ENCODE results near the gene CBLB. TPM values are rescaled to one million over a fixed set of nuclear protein-coding genes. Genes with fewer than 3 reads are reported as not detected.
A peak's percentile ranks its signal among the peaks of the same experiment; 100 is the strongest.

The CBLB gene
- total RNA-seq, 2 experiments from 2014 or later = 146 to 157 TPM

DNA sequence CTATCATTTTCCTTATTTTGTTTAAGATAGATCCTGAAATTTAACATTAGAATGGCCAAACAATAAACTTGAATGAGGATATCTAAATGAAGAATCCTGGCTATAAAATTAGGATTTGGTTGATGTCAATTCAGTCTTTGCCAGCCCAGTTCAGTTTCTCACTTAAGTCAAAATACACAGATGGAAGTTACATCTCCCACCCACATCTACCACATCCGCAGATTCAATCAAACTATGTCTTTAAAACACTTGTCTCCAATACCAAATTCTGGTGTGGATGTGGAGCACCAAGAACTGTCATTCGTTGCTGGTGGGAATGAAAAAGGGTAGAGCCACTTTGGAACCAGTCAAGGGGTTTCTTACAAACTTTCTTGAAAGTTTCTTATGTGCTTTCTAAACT is 18.2 kb downstream of the CBLB start:
- ATAC-seq (ENCODE audit: low read depth) = no peak
- Mint-ChIP-seq H3K9me3 (no peaks in the 10 kb centered on the region), H3K27me3 (no peaks in the 10 kb centered on the region), H3K27ac (no peak overlapping the region), H3K4me1 (peaks cover 57% of the 10 kb centered on the region), H3K36me3 (peaks cover 64% of the 10 kb centered on the region), H3K4me3 (no peak overlapping the region)
- POLR2A ChIA-PET = no interaction called here
- no peak for DNase-seq

DNA sequence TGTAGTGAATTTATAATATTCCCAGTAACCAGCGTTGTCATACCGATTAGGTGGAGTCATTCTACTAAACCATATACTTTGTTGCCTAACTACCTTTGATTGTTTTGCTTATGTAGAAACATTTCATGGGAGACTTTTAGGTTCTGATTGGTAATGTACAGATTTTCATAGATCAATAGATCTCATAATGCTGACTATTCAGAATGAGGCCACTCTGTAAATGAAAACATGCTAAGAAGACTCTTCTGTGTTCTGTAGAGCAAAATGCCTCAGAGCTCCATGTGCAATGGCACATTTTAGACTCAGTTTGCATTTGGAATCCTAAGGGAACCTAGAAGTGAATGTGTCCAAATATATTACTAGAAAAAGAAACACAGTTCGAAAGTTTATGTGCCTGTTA is 20.0 kb downstream of the CBLB start:
- Mint-ChIP-seq H3K27me3 (no peaks in the 10 kb centered on the region), H3K27ac (peak overlapping the region; percentile 45), H3K36me3 (peaks cover 57% of the 10 kb centered on the region), H3K4me1 (peaks cover 48% of the 10 kb centered on the region), H3K4me3 (no peak overlapping the region), H3K9me3 (peaks cover 1% of the 10 kb centered on the region)
- ATAC-seq (ENCODE audit: low read depth) (no peak), DNase-seq (no peak)
- POLR2A ChIA-PET = no interaction called here

DNA sequence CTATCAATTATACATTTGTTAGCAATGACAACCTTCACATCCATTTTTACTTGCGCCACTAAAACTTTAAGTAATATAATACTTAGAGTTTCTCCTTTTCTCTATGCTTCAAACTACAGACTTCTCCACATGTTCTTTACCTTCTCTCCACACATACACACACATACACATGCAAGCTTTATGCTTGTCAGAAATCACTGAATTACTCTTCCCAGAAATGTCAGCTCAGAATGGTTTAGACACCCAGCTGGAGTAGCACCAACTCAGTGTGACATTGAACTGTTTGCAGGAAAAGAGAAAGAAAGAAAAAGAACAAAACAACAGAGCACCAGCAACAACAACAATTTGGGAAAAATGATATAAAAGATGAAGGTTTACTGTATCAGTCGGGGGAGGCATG is 20.9 kb downstream of the CBLB start:
- Mint-ChIP-seq H3K36me3 (peaks cover 51% of the 10 kb centered on the region), H3K27me3 (no peaks in the 10 kb centered on the region), H3K9me3 (peaks cover 3% of the 10 kb centered on the region), H3K27ac (peak overlapping the region; percentile 50), H3K4me3 (peak overlapping the region; percentile 31), H3K4me1 (peaks cover 44% of the 10 kb centered on the region)
- no peak for DNase-seq
- POLR2A ChIA-PET = no interaction called here
- no peak for ATAC-seq (ENCODE audit: low read depth)

GRCh38 chr3:105847452-105847851 is 21.4 kb downstream of the CBLB start:
- no peak for ATAC-seq (ENCODE audit: low read depth)

DNA sequence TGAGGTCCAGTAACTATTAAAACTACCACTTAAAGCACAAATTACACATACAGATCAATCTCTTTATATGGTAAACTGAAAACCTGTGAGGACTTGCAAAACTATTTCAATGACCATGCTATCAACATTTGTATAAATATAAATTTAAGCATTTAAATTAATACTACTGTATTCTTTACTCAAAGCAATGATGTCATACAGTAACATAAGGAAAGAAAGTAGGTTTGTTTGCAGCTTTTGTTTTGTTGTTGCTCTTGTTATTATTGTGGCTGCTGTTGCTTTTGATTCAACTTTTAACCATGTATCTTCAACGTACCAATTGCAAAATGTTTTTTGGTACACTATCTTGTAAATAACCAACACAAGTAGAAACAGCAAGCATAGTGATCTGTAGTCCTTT is 22.0 kb downstream of the CBLB start:
- POLR2A ChIA-PET = no interaction called here
- H3K4me3 Mint-ChIP-seq = no peak overlapping the region
- H3K27me3 Mint-ChIP-seq = no peaks in the 10 kb centered on the region
- ATAC-seq (ENCODE audit: low read depth) = no peak
- no peak for DNase-seq
- H3K36me3 Mint-ChIP-seq = peaks cover 54% of the 10 kb centered on the region
- peaks cover 3% of the 10 kb centered on the region for H3K9me3 Mint-ChIP-seq
- peaks cover 44% of the 10 kb centered on the region for H3K4me1 Mint-ChIP-seq
- H3K27ac Mint-ChIP-seq = no peak overlapping the region

More at GRCh38 chr3:105847452-105847851, 21.4 kb downstream of the CBLB start:
- Mint-ChIP-seq H3K27me3 (no peaks in the 10 kb centered on the region), H3K36me3 (peaks cover 49% of the 10 kb centered on the region), H3K4me1 (peaks cover 44% of the 10 kb centered on the region), H3K4me3 (peak overlapping the region; percentile 21), H3K27ac (peak overlapping the region; percentile 56), H3K9me3 (peaks cover 3% of the 10 kb centered on the region)
- POLR2A ChIA-PET = no interaction called here
- no peak for DNase-seq

DNA sequence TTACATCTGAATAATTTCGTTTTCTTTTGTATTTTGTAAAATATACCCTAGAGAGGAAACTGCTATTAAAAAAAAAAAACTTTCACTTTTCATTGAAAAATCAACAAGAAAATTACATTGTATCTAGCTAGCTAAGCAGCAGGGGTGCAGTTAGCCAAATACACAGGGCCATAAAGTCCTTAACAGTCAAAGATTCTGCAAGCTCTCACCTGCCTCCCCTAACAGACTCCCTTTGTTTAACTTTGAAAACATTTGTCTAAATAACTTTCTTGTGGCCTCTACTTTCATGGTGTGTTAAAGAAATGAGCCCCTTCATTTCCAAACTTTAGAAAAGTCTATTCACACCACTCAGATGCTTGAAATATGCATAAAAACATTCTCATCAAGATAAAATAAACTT is 23.3 kb downstream of the CBLB start:
- ATAC-seq (ENCODE audit: low read depth) (no peak), DNase-seq (no peak)
- POLR2A ChIA-PET = interaction anchor here (0.7 kb wide), 1 partner anchor 247 kb away, joined by 3 read pairs; no protein-coding TSS in a partner anchor
- Mint-ChIP-seq H3K4me1 (peaks cover 37% of the 10 kb centered on the region), H3K27me3 (no peaks in the 10 kb centered on the region), H3K36me3 (peaks cover 46% of the 10 kb centered on the region), H3K9me3 (peaks cover 3% of the 10 kb centered on the region), H3K27ac (peak overlapping the region; percentile 64), H3K4me3 (peak overlapping the region; percentile 32)

DNA sequence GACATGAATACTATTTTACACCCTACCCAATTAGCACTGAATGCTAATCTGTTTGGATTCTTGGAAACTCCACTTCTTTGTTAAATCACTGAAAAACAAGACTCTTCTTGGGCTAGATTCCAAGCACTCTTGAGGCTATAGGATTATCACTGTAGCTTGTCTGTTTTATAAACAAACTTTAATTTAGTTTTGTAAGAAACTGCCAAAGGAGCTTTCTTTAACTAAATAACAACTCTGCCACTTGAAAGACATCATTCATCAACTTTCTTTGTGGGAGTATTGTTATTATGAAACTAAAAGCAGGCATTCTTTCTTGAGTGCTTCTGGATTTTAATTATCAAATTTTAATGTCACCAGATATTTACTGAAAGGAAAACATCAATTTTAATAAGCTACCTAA is 24.1 kb downstream of the CBLB start:
- Mint-ChIP-seq H3K4me3 (no peak overlapping the region), H3K36me3 (peaks cover 46% of the 10 kb centered on the region), H3K27me3 (no peaks in the 10 kb centered on the region), H3K4me1 (peaks cover 39% of the 10 kb centered on the region), H3K9me3 (peaks cover 3% of the 10 kb centered on the region), H3K27ac (no peak overlapping the region)
- DNase-seq (no peak), ATAC-seq (ENCODE audit: low read depth) (no peak)
- POLR2A ChIA-PET = interaction anchor here (0.7 to 0.8 kb wide), 2 partner anchors 9 to 247 kb away, joined by 3 read pairs; no protein-coding TSS in a partner anchor

GRCh38 chr3:105843994-105844393 is 24.8 kb downstream of the CBLB start:
- H3K4me1 Mint-ChIP-seq = peaks cover 35% of the 10 kb centered on the region
- no peak for ATAC-seq (ENCODE audit: low read depth)
- H3K27ac Mint-ChIP-seq = peak overlapping the region; percentile 23
- no peak for DNase-seq
- no peaks in the 10 kb centered on the region for H3K27me3 Mint-ChIP-seq
- H3K4me3 Mint-ChIP-seq = no peak overlapping the region
- peaks cover 42% of the 10 kb centered on the region for H3K36me3 Mint-ChIP-seq
- POLR2A ChIA-PET = interaction anchor here (0.8 kb wide), 1 partner anchor 8 kb away, joined by 3 read pairs; no protein-coding TSS in a partner anchor
- H3K9me3 Mint-ChIP-seq = peaks cover 3% of the 10 kb centered on the region

GRCh38 chr3:105842943-105843342 is 25.9 kb downstream of the CBLB start:
- no peak for ATAC-seq (ENCODE audit: low read depth)
- POLR2A ChIA-PET = no interaction called here
- Mint-ChIP-seq H3K36me3 (peaks cover 42% of the 10 kb centered on the region), H3K9me3 (peaks cover 3% of the 10 kb centered on the region), H3K27ac (no peak overlapping the region), H3K4me3 (no peak overlapping the region), H3K27me3 (no peaks in the 10 kb centered on the region), H3K4me1 (peaks cover 31% of the 10 kb centered on the region)
- no peak for DNase-seq

DNA sequence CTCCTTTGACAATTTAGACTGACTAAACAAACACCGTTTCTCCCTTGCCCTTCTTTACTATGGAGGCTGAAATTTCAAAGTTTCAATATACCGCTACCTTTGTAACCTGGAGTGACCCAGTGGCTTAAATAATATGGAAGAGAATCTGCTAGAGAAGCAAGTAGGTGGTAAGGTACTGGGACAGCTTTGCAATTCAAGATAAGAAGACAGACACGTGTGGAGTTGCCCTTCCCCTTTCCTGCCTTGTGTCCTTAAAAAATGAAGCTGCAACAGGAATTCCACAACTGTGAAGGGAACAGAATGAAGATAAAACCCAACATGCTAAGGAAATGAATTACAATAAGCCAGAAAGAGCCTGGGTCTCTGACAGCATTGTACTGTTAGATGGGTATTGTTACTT is 26.4 kb downstream of the CBLB start:
- Mint-ChIP-seq H3K4me3 (no peak overlapping the region), H3K27ac (no peak overlapping the region), H3K27me3 (no peaks in the 10 kb centered on the region), H3K9me3 (peaks cover 3% of the 10 kb centered on the region), H3K4me1 (peaks cover 28% of the 10 kb centered on the region), H3K36me3 (peaks cover 39% of the 10 kb centered on the region)
- POLR2A ChIA-PET = no interaction called here
- DNase-seq (no peak), ATAC-seq (ENCODE audit: low read depth) (no peak)

DNA sequence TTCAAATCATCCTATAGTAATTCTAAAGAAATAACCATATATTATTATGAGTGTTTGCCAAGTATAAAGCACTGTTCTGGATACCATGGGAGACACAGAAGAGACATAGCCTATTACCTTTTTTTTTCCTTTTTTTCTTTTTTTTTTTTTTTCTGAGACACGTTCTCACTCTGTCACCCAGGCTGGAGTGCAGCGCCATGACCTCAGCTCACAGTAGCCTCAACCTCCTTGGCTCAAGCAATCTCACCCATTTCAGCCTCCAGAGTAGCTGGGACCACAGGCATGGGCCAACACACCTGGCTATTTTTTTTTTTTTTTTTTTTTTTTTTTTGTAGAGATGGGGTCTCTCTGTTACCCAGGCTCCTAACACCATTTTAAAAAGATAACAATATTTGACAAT is 30.9 kb downstream of the CBLB start:
- POLR2A ChIA-PET = interaction anchor here (0.7 kb wide), 2 partner anchors 9 to 30 kb away, joined by 3 read pairs; no protein-coding TSS in a partner anchor
- Mint-ChIP-seq H3K27me3 (no peaks in the 10 kb centered on the region), H3K4me1 (peaks cover 41% of the 10 kb centered on the region), H3K9me3 (no peaks in the 10 kb centered on the region), H3K27ac (no peak overlapping the region), H3K36me3 (peaks cover 55% of the 10 kb centered on the region), H3K4me3 (no peak overlapping the region)
- DNase-seq (no peak), ATAC-seq (ENCODE audit: low read depth) (no peak)

DNA sequence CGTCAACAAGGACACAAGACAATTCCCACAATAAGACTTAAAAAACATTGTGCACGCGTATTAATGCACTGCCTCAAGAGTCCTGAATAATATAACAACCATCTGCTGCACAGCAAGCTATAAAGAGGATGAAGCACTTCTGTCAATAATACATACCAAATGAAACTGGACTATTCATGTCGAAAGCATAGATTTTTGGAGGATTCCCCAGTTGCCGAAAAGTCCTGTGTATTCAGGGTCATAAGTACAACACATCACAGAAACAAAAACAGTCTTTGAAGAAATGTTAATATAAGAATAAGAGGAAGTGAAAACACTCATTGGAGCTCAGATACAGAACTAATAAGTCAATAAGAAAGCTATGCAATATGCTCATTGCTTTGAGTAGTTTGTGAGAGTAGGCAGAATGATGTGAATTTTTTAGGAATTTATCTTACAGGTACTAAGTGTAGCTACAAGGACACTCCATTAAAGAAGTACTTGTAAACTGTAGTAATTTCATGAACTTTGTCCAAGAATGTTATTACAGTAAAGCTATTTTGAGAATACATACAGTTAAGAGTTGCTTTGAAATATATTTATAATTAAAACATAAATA is 31.6 kb downstream of the CBLB start:
- ATAC-seq (ENCODE audit: low read depth) = no peak
- Mint-ChIP-seq H3K4me3 (no peak overlapping the region), H3K27me3 (no peaks in the 10 kb centered on the region), H3K9me3 (no peaks in the 10 kb centered on the region), H3K4me1 (peaks cover 48% of the 10 kb centered on the region), H3K36me3 (peaks cover 57% of the 10 kb centered on the region), H3K27ac (peak overlapping the region; percentile 32)
- POLR2A ChIA-PET = no interaction called here
- no peak for DNase-seq

- POLR2A ChIA-PET = no interaction called here
- peaks cover 55% of the 10 kb centered on the region for H3K36me3 Mint-ChIP-seq
- H3K9me3 Mint-ChIP-seq = no peaks in the 10 kb centered on the region
- H3K27me3 Mint-ChIP-seq = no peaks in the 10 kb centered on the region
- ATAC-seq (ENCODE audit: low read depth) (no peak), DNase-seq (no peak)
- peaks cover 54% of the 10 kb centered on the region for H3K4me1 Mint-ChIP-seq
- peak overlapping the region; percentile 32 for H3K27ac Mint-ChIP-seq
- H3K4me3 Mint-ChIP-seq = no peak overlapping the region
These were observed 32.3 kb downstream of the CBLB start for GRCh38 chr3:105836533-105836932.

DNA sequence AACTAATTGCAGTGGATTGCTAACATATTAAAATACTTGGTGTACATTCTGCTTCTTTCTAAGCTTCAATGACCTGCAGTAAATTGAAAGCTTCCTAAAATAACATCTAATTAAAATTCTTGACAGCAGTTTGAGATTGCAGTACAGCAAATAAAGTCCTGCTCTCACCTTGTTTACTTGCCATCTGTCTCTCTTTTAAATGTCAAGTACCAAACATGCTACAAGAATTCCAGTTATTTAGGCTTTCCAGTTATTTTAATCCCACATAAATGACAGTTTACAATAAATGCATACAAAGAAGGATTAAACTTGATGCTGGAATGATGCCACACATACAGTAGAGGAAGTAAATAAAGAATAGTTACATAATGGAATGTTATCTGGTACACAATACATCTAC is 33.2 kb downstream of the CBLB start:
- H3K4me3 Mint-ChIP-seq = no peak overlapping the region

More for the DNA sequence above, 33.2 kb downstream of the CBLB start:
- POLR2A ChIA-PET = interaction anchor here (0.7 to 1.0 kb wide), 2 partner anchors 9 to 33 kb away, joined by 3 read pairs; no protein-coding TSS in a partner anchor
- H3K27ac Mint-ChIP-seq = no peak overlapping the region
- no peaks in the 10 kb centered on the region for H3K27me3 Mint-ChIP-seq
- ATAC-seq (ENCODE audit: low read depth) (no peak), DNase-seq (no peak)
- peaks cover 63% of the 10 kb centered on the region for H3K4me1 Mint-ChIP-seq
- H3K36me3 Mint-ChIP-seq = peaks cover 61% of the 10 kb centered on the region
- H3K9me3 Mint-ChIP-seq = no peaks in the 10 kb centered on the region

Measured in activated naive CD8-positive, alpha-beta T cell treated with anti-CD3 and anti-CD28 coated beads, Interleukin-2, amount 10 ng/mL, durations not matched to agents 7 days and 5 days (primary cell).